Endothelial cell of umbilical vein (primary cell): ENCODE results near the gene RAB19.

Experiments used
- CTCF ChIP-seq, 2 donors: IDR thresholded peaks; 1 replicate in 1 of 2; 2 replicates in 1 of 2; pipeline ENCODE4 v1.5.1; 2011; ENCODE audit warnings: low read length in 2 of 2, mild to moderate bottlenecking in 2 of 2, moderate library complexity in 2 of 2, control low read depth in 1 of 2, inconsistent platforms in 1 of 2, low read depth in 1 of 2; ENCODE audit not compliant: insufficient read depth in 1 of 2; ENCODE audit errors: extremely low read depth in 1 of 2
- EZH2 ChIP-seq: IDR thresholded peaks from 2 replicates; pipeline ENCODE4 v1.6.1; 2012; ENCODE audit warnings: borderline replicate concordance, low read depth, mild to moderate bottlenecking, moderate library complexity, low read length, inconsistent platforms; ENCODE audit not compliant: severe bottlenecking
- FOS ChIP-seq: IDR thresholded peaks from 2 replicates; pipeline ENCODE4 v1.6.1; 2011; ENCODE audit warnings: mild to moderate bottlenecking, low read length, moderate library complexity, borderline replicate concordance; ENCODE audit not compliant: insufficient read depth
- GATA2 ChIP-seq: IDR thresholded peaks from 2 replicates; pipeline ENCODE4 v1.7.0; 2011; ENCODE audit warnings: low read depth, mild to moderate bottlenecking, moderate library complexity, mixed read lengths, low read length; ENCODE audit not compliant: insufficient read length, insufficient read depth
- JUN ChIP-seq: IDR thresholded peaks from 2 replicates; pipeline ENCODE4 v1.6.1; 2011; ENCODE audit warnings: borderline replicate concordance, low read depth; ENCODE audit not compliant: insufficient read length, insufficient read depth
- MAX ChIP-seq: IDR thresholded peaks from 2 replicates; pipeline ENCODE4 v1.6.1; 2011; ENCODE audit not compliant: insufficient read depth, insufficient read length
- MYC ChIP-seq: IDR thresholded peaks from one replicate; pipeline ENCODE4 v1.6.1; 2011; ENCODE audit warnings: mild to moderate bottlenecking, low read depth, low read length
- POLR2A ChIP-seq: IDR thresholded peaks from 2 replicates; pipeline ENCODE4 v1.6.1; 2012; ENCODE audit warnings: low read depth, mild to moderate bottlenecking, control low read depth, low read length
- POLR2AphosphoS5 ChIP-seq: IDR thresholded peaks from 2 replicates; pipeline ENCODE4 v1.6.1; 2012; ENCODE audit warnings: low read depth, mild to moderate bottlenecking, control low read depth, low read length, moderate library complexity; ENCODE audit not compliant: insufficient read depth

DNA sequence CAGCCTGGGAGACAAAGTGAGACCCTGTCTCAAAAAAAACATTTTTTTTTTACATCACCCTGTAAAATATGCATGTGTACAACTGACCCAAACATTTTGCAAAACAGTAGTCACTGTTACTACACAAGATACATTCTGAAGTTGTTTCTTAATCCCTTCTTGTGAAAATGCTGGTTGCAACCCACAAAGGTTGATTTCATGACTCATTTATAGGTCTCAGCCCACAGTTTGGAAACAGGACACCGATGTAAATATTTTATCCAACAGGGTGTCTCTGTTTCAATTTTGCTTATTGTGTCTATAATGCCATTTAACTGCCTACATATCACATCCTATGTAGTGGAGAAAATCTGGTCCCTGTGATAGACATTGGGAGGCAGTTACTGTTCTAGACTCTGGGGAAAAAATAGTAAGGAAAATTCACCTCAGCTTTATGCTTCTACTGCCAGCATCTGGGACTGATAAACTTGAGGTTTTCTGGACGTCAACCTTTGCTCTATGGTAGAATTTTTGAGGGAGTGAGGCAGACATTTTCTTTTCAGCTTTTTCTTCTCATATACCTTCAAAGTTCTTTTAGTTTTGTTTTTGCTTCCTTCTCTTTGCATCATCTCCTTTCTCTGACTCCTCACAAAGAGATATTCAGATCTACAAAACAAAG lies 1.6 kb upstream of the RAB19 start:
- TF ChIP-seq POLR2A (no peak), CTCF (IDR thresholded peaks at IDR 0.05; ENCODE audit: extremely low read depth in 1 of 2, insufficient read depth in 1 of 2, low read depth in 1 of 2, low read length in 2 of 2) (no peak), JUN (no peak), EZH2 (no peak), MAX (no peak), POLR2AphosphoS5 (no peak), MYC (no peak), FOS (no peak), GATA2 (no peak)
